GM10266 (cell line): Measurements from ENCODE around the gene PCSK6.

Experiments
- DNase-seq: peaks from one replicate; pipeline ENCODE4 v3.0.0; 2012; ENCODE audit errors: extremely low spot score
- TF ChIP-seq, protein P1 (sequence below): IDR thresholded peaks from 2 replicates; pipeline ENCODE4 v1.5.1; 2012; ENCODE audit warnings: mild to moderate bottlenecking, low read depth; ENCODE audit not compliant: control insufficient read depth, insufficient read depth; ENCODE audit errors: missing control alignments

Gene PCSK6

DNA sequence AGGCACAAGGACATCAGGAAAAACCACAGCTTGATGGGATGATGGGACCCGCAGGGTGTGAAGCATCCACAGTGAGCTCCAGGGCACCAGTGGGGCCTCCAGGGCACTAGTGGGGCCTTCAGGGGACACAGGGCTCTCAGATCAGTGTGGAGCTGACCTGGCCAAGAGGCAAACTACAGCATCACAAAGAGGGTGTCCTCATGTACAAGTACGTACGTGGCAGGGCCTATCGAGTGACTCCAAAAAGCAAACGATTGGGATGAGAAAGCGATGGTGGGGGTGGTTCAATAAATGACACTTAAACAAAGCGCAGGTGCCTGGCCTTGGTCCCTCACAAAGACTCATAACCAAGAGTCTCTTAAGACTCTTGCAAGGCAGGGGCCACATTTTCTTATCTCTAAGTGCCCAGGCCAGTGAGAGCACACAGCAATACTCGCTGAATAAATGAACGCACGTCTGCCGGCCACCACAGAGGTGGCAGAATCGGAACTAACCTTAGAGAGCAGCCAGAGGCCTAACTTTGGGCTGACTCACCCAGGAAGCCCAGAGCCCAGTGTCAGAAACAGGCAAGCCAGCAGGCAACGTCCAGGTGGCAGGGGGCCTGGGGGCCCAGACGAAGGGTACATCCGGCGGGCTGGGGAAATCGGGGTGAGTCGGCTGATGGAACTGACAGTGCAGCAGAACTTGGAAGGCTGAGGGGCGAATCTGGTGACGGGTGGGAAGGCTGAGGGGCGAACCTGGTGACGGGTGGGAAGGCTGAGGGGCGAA lies 8.7 kb downstream of the PCSK6 start:
- TF ChIP-seq, protein P1, sequence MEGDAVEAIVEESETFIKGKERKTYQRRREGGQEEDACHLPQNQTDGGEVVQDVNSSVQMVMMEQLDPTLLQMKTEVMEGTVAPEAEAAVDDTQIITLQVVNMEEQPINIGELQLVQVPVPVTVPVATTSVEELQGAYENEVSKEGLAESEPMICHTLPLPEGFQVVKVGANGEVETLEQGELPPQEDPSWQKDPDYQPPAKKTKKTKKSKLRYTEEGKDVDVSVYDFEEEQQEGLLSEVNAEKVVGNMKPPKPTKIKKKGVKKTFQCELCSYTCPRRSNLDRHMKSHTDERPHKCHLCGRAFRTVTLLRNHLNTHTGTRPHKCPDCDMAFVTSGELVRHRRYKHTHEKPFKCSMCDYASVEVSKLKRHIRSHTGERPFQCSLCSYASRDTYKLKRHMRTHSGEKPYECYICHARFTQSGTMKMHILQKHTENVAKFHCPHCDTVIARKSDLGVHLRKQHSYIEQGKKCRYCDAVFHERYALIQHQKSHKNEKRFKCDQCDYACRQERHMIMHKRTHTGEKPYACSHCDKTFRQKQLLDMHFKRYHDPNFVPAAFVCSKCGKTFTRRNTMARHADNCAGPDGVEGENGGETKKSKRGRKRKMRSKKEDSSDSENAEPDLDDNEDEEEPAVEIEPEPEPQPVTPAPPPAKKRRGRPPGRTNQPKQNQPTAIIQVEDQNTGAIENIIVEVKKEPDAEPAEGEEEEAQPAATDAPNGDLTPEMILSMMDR = no peak
- no peak for DNase-seq

DNA sequence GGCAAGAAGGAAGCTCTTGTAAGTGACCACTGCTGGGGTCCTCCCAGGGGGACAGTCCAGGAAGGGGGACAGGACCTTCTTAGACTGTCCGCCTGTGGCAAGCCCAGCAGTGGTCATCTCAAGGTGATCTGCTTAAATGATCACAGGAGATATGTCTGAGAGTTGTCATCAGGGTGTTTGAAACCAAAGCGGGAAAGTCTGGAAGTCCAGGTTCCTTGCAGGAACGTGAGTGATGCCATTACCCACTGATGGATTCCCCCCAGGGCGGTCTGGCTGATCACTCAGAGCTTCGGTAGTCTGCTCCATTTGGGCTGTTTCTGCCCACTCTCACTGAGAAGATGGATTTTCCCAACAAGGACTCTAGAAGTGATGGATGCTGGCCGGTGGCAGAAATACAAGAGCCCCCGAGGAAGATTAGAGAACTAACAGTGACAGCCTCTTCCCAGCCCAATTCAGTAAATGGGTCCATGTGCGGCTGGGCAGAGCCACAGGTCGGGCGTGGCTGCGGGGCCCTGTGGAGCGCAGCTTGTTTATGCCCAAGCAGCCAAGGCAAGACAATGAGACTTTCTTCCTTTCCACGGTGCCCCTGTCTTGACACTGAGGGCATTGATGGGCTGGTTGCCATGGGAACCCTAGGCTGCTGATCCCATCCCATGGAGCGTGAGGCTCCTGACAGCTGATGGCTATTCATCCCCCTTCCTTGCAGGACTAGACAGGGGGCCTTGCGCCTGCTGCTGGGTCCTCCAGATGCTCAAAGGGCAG lies 9.5 kb downstream of the PCSK6 start:
- TF ChIP-seq, protein P1 = no peak
- no peak for DNase-seq

DNA sequence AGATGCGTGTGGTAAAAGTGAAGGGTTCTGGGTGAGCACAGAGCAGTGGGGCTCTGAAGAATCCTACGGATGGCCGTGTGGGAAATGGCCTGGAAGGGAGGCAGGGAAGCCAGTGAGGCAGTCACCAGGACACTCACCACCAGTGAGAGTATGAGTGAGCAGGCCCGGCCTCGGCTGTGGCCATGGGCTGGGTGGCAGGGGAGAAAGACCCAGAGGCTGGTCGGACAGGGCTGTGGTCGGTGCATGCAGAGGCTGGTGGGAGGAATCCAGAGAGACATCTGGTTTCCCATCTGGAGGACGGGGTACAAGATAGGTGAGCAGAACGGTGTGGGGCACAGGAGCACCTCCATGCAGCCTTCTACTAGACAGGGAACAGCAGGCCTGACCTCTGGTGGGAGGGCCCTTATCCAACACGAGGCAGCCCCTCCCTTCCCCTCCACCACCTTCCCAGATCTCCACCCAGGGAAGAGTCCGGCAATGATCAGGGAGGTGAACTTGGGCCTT lies 10.1 kb downstream of the PCSK6 start:
- no peak for DNase-seq
- TF ChIP-seq, protein P1 = no peak

DNA sequence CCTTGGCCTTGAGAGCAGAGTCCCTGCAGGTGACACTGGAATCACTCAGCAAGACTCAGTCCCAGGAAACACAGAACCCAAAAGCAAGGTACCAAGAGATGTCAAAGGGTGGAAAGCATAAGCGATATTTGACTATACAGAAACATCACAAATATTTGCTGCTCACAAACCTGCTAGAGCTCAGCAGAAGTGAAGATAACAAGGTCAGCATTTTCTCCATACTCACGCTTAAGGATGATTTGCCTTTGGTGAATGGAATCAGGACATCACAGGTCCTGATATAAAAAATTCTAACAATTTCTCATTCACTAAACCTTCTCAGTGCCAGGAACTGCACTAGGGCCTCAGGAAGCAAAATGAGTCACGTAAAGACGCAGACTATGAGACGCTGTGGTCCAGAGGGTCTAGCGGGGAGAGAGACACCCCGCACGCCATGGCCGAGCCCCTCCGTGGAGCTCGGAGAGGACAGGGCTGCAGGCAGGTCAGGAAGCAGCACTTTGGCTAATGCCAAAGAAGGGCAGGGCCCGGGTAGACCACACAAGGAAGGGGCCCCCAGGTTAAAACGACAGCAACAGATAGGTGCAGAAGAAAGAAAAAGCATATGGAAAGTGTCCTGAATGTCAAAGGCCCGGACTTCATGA lies 10.7 kb downstream of the PCSK6 start:
- TF ChIP-seq, protein P1 = no peak
- DNase-seq = no peak

DNA sequence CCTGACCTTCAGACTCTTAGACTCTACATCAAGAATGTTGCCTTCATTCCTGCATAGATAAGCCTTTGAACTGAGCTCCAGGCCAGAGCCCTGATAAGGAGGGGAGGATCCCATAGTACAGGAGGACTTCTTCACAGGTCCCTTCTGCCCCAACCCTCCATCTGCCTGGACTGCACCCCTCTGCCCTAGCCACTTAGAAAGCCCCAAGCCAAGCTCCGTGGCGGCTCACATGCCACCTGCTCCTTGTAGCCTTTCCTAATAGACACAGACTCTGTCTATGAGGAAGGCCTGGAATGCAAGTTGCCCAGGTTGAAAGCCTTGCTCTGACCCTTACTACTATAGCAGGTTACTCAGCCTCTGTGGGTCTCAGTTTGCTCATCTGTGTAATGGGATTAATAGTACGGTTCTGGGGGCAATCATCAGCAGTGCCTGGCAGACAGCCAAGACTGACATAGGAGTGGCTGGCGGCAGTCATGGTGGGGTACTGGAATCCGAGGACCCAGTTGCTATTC lies 11.6 kb downstream of the PCSK6 start:
- DNase-seq = no peak
- TF ChIP-seq, protein P1 = no peak

DNA sequence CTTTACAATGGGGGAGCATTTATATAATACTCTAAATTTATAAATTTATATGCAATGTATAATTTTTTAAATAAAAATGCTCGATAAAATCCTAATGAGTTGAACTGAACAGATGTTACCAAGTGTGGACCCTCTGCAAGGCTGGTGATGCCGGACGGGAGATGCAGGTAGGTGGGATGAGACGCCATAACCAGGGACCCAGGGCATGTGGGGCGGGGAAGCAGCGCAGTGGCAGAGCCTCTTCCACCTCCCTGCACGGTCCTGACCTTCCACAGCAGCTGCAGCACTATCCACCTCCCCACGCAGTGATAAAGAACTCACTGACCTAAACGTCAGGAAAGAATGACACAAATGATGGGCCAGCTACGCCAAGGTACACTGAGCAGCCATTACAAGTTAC lies 12.8 kb downstream of the PCSK6 start:
- TF ChIP-seq, protein P1 = no peak
- no peak for DNase-seq
